K562 (cell line): Measurements from ENCODE around the gene CBFA2T3. TPM values are rescaled to one million over a fixed set of nuclear protein-coding genes. Genes with fewer than 3 reads are reported as not detected.

Source experiments
- ATAC-seq: fragments of 200-7000 bp; cut with Tn5 transposase; 3 replicates; pipeline ENCODE4 v1.9.1; 2020; ENCODE audit warnings: moderate library complexity
- BruUV-seq: library from RNA; stranded (reverse); fragments of 400-500 nt; replicated peaks from 2 replicates; lab custom pipeline; 2021; lab: Mats Ljungman, UMichigan
- CTCF ChIA-PET: fragments of 300-600 bp; formaldehyde crosslinking; extraction: SDS; loops from one replicate; lab custom pipeline; 2021; ENCODE audit warnings: low intra/inter-chr PET ratio; lab: Yijun Ruan, JAX
- POLR2A ChIA-PET: fragments of 300-600, 350-650 bp; sonication (Branson Sonifier 250); formaldehyde crosslinking; extraction: SDS; loops from one replicate; lab custom pipeline; 2021; ENCODE audit warnings: antibody characterized with exemption, inconsistent platforms; lab: Yijun Ruan, JAX
- DNase-seq, 4 experiments: peaks; one replicate each; pipeline versions ENCODE4 v3.0.0 to v3.0.0-alpha.2; 2011 to 2018; ENCODE audit warnings: low spot score in 3 of 4, mixed read lengths in 3 of 4; ENCODE audit errors: extremely low read depth in 1 of 4
- FAIRE-seq: peaks from 2 replicates; lab custom pipeline; 2011; peaks lifted over from hg19 to GRCh38; lab: Jason Lieb, UNC
- H2AFZ ChIP-seq: 2 replicates; pipeline ENCODE4 v1.6.0; 2011; ENCODE audit warnings: low read depth, low read length, control low read depth, inconsistent platforms
- H3K27ac ChIP-seq: fragments of 200-600 bp; 3 replicates; pipeline ENCODE4 v1.8.0; 2011; ENCODE audit warnings: low read depth, mild to moderate bottlenecking, control low read depth, inconsistent platforms, low read length, moderate library complexity, mixed read lengths; ENCODE audit errors: extremely low read depth
- H3K27me3 ChIP-seq, 2 experiments: fragments of 300-600 bp in 1 of 2; 2 replicates in 1 of 2; 3 replicates in 1 of 2; pipeline versions ENCODE4 v1.6.0 to v1.8.0; 2011; ENCODE audit warnings: inconsistent platforms in 2 of 2, low read length in 2 of 2, mild to moderate bottlenecking in 1 of 2, mixed read lengths in 1 of 2, moderate library complexity in 1 of 2; ENCODE audit not compliant: control insufficient read depth in 2 of 2, insufficient read depth in 2 of 2
- H3K36me3 ChIP-seq: fragments of 300-600 bp; 3 replicates; pipeline ENCODE4 v1.8.0; 2011; ENCODE audit warnings: mild to moderate bottlenecking, low read length, inconsistent platforms; ENCODE audit not compliant: control insufficient read depth, insufficient read depth
- H3K4me1 ChIP-seq, 2 experiments: fragments of 200-600 bp in 1 of 2; replicated peaks in 1 of 2; 2 replicates in 1 of 2; 3 replicates in 1 of 2; pipeline versions ENCODE4 v1.5.1 to v1.8.0; 2011; ENCODE audit warnings: inconsistent platforms in 2 of 2, low read length in 2 of 2, mild to moderate bottlenecking in 1 of 2, mixed read lengths in 1 of 2, moderate library complexity in 1 of 2; ENCODE audit not compliant: control insufficient read depth in 2 of 2, insufficient read depth in 2 of 2
- H3K4me2 ChIP-seq: 2 replicates; pipeline ENCODE4 v1.6.1; 2011; ENCODE audit warnings: low read length, control low read depth, inconsistent platforms, mixed read lengths; ENCODE audit not compliant: insufficient read depth
- H3K4me3 ChIP-seq: fragments of 200-600 bp; sonication (generic), shearing (Covaris generic); 2 replicates; pipeline ENCODE4 v1.5.1; 2016; ENCODE audit warnings: control low read depth, inconsistent platforms
- H3K79me2 ChIP-seq: fragments of 200-600 bp; 3 replicates; pipeline ENCODE4 v1.8.0; 2011; ENCODE audit warnings: low read length, inconsistent platforms; ENCODE audit not compliant: control insufficient read depth, insufficient read depth
- H3K9ac ChIP-seq, 2 experiments: 2 replicates each; pipeline versions ENCODE4 v1.6.0 to v1.6.1; 2011; ENCODE audit warnings: low read depth in 2 of 2, low read length in 2 of 2, control low read depth in 1 of 2, inconsistent platforms in 1 of 2, mild to moderate bottlenecking in 1 of 2, mixed read lengths in 1 of 2; ENCODE audit not compliant: insufficient read depth in 1 of 2
- H3K9me1 ChIP-seq: one replicate; pipeline ENCODE4 v1.6.0; 2011; ENCODE audit warnings: inconsistent platforms, mild to moderate bottlenecking, low read length, moderate library complexity; ENCODE audit not compliant: control insufficient read depth, insufficient read depth
- H3K9me3 ChIP-seq: replicated peaks from 2 replicates; pipeline ENCODE4 v1.5.1; 2011; ENCODE audit warnings: low read depth, low read length, inconsistent platforms; ENCODE audit not compliant: control insufficient read depth, insufficient read depth
- H4K20me1 ChIP-seq: replicated peaks from 2 replicates; pipeline ENCODE4 v1.6.1; 2011; ENCODE audit warnings: low read length, inconsistent platforms, mixed read lengths; ENCODE audit not compliant: control insufficient read depth, insufficient read depth
- CBFA2T3 ChIP-seq: fragments of 450-650 bp; IDR thresholded peaks from 2 replicates; pipeline ENCODE4 v1.6.1; 2017
- CREB1 ChIP-seq, 2 experiments: sonication (generic) in 1 of 2; formaldehyde crosslinking in 1 of 2; IDR thresholded peaks; 2 replicates each; pipeline versions ENCODE4 v1.6.1 to v1.8.0; 2012 to 2022; ENCODE audit warnings: inconsistent platforms in 1 of 2, mild to moderate bottlenecking in 1 of 2, missing genetic modification reagents in 1 of 2, moderate library complexity in 1 of 2
- ERF ChIP-seq: fragments of 450-650 bp; formaldehyde crosslinking; IDR thresholded peaks from 2 replicates; pipeline ENCODE4 v1.4.0; 2020; ENCODE audit warnings: mild to moderate bottlenecking, mixed read lengths
- HNRNPL ChIP-seq: fragments of 200-400 bp; formaldehyde crosslinking; IDR thresholded peaks from 2 replicates; pipeline ENCODE4 v1.6.1; 2017; ENCODE audit warnings: low read depth, mild to moderate bottlenecking, low read length
- PHF20 ChIP-seq: fragments of 450-650 bp; IDR thresholded peaks from 2 replicates; pipeline ENCODE4 v1.6.1; 2018; ENCODE audit not compliant: partially characterized antibody
- POLR2AphosphoS2 ChIP-seq: IDR thresholded peaks from 2 replicates; pipeline ENCODE4 v1.6.1; 2012; ENCODE audit warnings: low read length, improper control_type of control experiment
- POLR2G ChIP-seq: fragments of 200-400 bp; formaldehyde crosslinking; IDR thresholded peaks from 2 replicates; pipeline ENCODE4 v1.6.1; 2017; ENCODE audit warnings: low read depth, mild to moderate bottlenecking, antibody characterized with exemption, low read length, moderate library complexity
- PTTG1 ChIP-seq: fragments of 450-650 bp; IDR thresholded peaks from 2 replicates; pipeline ENCODE4 v1.6.1; 2016; ENCODE audit warnings: low read depth, mild to moderate bottlenecking, missing genetic modification characterization, missing compliant biosample characterization
- SUPT5H ChIP-seq: fragments of 450-650 bp; IDR thresholded peaks from 2 replicates; pipeline ENCODE4 v1.6.1; 2016
- TBP ChIP-seq: optimal IDR thresholded peaks from 2 replicates; pipeline ENCODE3; 2011; ENCODE audit warnings: low read depth, low read length, improper control_type of control experiment
- ZNF174 ChIP-seq: fragments of 250-450 bp; sonication (Bioruptor Pico); IDR thresholded peaks from 2 replicates; pipeline ENCODE4 v1.4.0; 2020; ENCODE audit warnings: mild to moderate bottlenecking
- ZNF175 ChIP-seq: fragments of 200-800 bp; sonication (Bioruptor generic); IDR thresholded peaks from 2 replicates; pipeline ENCODE4 v1.6.1; 2016; ENCODE audit warnings: low read depth, mild to moderate bottlenecking, missing genetic modification characterization, missing compliant biosample characterization
- ZNF408 ChIP-seq: fragments of 250-450 bp; sonication (Bioruptor Pico); IDR thresholded peaks from 2 replicates; pipeline ENCODE4 v1.4.0; 2020; ENCODE audit warnings: low read depth, mild to moderate bottlenecking, moderate library complexity
- ZNF644 ChIP-seq: fragments of 200-800 bp; sonication (Bioruptor generic); IDR thresholded peaks from 2 replicates; pipeline ENCODE4 v1.6.1; 2016; ENCODE audit warnings: low read depth, missing genetic modification characterization, missing compliant biosample characterization
- ZSCAN32 ChIP-seq: fragments of 450-650 bp; formaldehyde crosslinking; IDR thresholded peaks from 2 replicates; pipeline ENCODE4 v1.4.0; 2020; ENCODE audit warnings: mild to moderate bottlenecking, moderate library complexity
- ZZZ3 ChIP-seq: fragments of 450-650 bp; IDR thresholded peaks from 2 replicates; pipeline ENCODE4 v1.6.1; 2016; ENCODE audit warnings: antibody characterized with exemption, mild to moderate bottlenecking, moderate library complexity
- WGBS: fragments of 100-300 bp; shearing (Covaris generic); methylation state at CpG from one replicate; pipeline ENCODE4 v1.1.6; 2016; ENCODE audit warnings: low coverage, mixed read lengths; ENCODE audit not compliant: insufficient coverage; ENCODE audit errors: missing lambda C conversion rate; 5-methylcytosine and 5-hydroxymethylcytosine counted together
- in situ Hi-C: fragments of 300-500 bp; cut with MboI; formaldehyde crosslinking; loops from 4 replicates; pipeline ENCODE4 v1.15.0; 2018; ENCODE audit warnings: inconsistent platforms, mixed read lengths
- intact Hi-C: fragments of 100-400 bp; cut with micrococcal nuclease; formaldehyde crosslinking; loops from 2 replicates; pipeline ENCODE4 v1.14.2; 2022
- polyA plus RNA-seq, 8 experiments: library from polyadenylated mRNA; depleted of rRNA in 4 of 8; stranded (reverse) in 5 of 8; unstranded in 3 of 8; fragments of >200 nt; fragmentation: Nextera tagmentation in 2 of 8; fragmentation: Illumina TruSeq in 1 of 8; extraction: Ambion mirVana in 2 of 8; extraction: Trizol in 1 of 8; gene quantifications; 2 replicates each; pipeline versions ENCODE4 v1.2.1 to v1.2.3, GENCODE V29; 2011 to 2014; ENCODE audit warnings: inconsistent platforms in 1 of 8, missing spikeins in 1 of 8
- total RNA-seq, 7 experiments: library from RNA; depleted of rRNA in 6 of 7; stranded (reverse); fragments of >200 nt in 6 of 7; fragmentation: Illumina TruSeq in 2 of 7; extraction: Trizol in 2 of 7; gene quantifications; 2 replicates each; pipeline versions ENCODE4 v1.2.1 to v1.2.3, GENCODE V29; 2011 to 2021; ENCODE audit warnings: low replicate concordance in 1 of 7
- TF ChIP-seq, protein P1 (sequence below): fragments of 250-450 bp; sonication (Bioruptor Pico); IDR thresholded peaks from 2 replicates; pipeline ENCODE4 v1.9.0; 2021; ENCODE audit warnings: mild to moderate bottlenecking, inconsistent platforms
- TF ChIP-seq, protein P2 (sequence below): fragments of 250-450 bp; sonication (Bioruptor Pico); IDR thresholded peaks from 2 replicates; pipeline ENCODE4 v1.8.0; 2022; ENCODE audit warnings: moderate library complexity, mild to moderate bottlenecking, inconsistent platforms
- TF ChIP-seq, protein P3 (sequence below): sonication (generic); formaldehyde crosslinking; IDR thresholded peaks from 2 replicates; pipeline ENCODE4 v1.5.0; 2020; ENCODE audit warnings: missing genetic modification reagents

CBFA2T3 gene
- total and polyA plus RNA-seq, 9 of the 15 experiments (the other 6 are each of a cell fraction or from before 2014, with no cell fraction given) = 2.3 to 145 (median 6.7) TPM

DNA sequence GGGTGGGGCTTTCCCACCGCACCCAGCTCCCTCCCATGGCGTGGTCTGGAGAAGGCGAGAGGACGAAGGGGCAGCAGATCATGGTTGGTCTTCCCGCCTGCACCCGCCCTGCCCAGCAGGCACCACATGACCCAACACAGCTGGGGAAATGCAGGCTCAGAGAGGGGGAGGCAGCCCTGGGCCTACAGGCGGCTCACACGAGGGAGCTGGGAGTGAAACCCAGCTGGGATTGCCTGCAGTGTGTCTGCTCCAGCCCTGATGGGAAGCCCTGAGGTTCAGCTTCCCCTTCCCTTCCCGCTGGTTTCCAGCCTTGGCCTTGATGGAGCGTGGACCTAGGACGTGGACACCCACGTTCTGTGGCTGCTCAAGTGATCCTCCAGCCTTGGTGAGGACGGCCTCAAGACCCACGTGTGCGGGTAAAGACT, 90.6 kb downstream of the CBFA2T3 start:
- ChIA-PET POLR2A (interaction anchor here (0.6 to 1.2 kb wide), 2 partner anchors 17 to 275 kb away, joined by 3 read pairs; no protein-coding TSS in a partner anchor), CTCF (no interaction called here)
- no TSS peak for BruUV-seq
- H3K4me1 ChIP-seq = peaks cover 0 to 76% of the 10 kb centered on the region in 2 experiments; a peak in 3 of 5 replicates
- H3K79me2 ChIP-seq = peaks cover 23% of the 10 kb centered on the region
- H3K9me1 ChIP-seq = no peaks in the 10 kb centered on the region
- WGBS = 94% methylated on average over 9 of the region's 15 CpGs
- H3K9ac ChIP-seq = no peak overlapping the region; a peak in 1 of 4 replicates
- DNase-seq (no peak), FAIRE-seq (no peak), ATAC-seq (no peak)
- H3K4me2 ChIP-seq = no peak overlapping the region
- no peaks in the 10 kb centered on the region for H3K27me3 ChIP-seq
- in situ Hi-C loops = no loop called here
- H3K4me3 ChIP-seq = no peak overlapping the region
- H3K9me3 ChIP-seq = peaks cover 22% of the 10 kb centered on the region
- peaks cover 95% of the 10 kb centered on the region for H3K36me3 ChIP-seq
- no peaks in the 10 kb centered on the region for H4K20me1 ChIP-seq
- H3K27ac ChIP-seq = no peak overlapping the region
- intact Hi-C loops = no loop called here
- no peak overlapping the region for H2AFZ ChIP-seq
- TF ChIP-seq, protein P1, sequence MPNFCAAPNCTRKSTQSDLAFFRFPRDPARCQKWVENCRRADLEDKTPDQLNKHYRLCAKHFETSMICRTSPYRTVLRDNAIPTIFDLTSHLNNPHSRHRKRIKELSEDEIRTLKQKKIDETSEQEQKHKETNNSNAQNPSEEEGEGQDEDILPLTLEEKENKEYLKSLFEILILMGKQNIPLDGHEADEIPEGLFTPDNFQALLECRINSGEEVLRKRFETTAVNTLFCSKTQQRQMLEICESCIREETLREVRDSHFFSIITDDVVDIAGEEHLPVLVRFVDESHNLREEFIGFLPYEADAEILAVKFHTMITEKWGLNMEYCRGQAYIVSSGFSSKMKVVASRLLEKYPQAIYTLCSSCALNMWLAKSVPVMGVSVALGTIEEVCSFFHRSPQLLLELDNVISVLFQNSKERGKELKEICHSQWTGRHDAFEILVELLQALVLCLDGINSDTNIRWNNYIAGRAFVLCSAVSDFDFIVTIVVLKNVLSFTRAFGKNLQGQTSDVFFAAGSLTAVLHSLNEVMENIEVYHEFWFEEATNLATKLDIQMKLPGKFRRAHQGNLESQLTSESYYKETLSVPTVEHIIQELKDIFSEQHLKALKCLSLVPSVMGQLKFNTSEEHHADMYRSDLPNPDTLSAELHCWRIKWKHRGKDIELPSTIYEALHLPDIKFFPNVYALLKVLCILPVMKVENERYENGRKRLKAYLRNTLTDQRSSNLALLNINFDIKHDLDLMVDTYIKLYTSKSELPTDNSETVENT (CRISPR knock-in tag) = no peak
- TF ChIP-seq ZZZ3 (no peak), HNRNPL (no peak), PTTG1 (tag) (no peak), POLR2G (peak; percentile 62; the same call in 1 of the 2 replicates), ZNF644 (no peak), ZNF175 (CRISPR knock-in tag) (no peak), ZNF174 (CRISPR knock-in tag) (no peak), TBP (no peak), ERF (CRISPR knock-in tag) (no peak), SUPT5H (0 out of 2 replicates have a peak, but pooled peaks have one; percentile 32), CREB1 (IDR thresholded peaks at IDR 0.05) (no peak), CREB1 (CRISPR knock-in tag; IDR thresholded peaks at IDR 0.05) (no peak), CBFA2T3 (no peak), PHF20 (no peak), ZNF408 (CRISPR knock-in tag) (no peak), ZSCAN32 (no peak), POLR2AphosphoS2 (peak; percentile 65; the same call in 1 of the 2 replicates)
- TF ChIP-seq, protein P2, sequence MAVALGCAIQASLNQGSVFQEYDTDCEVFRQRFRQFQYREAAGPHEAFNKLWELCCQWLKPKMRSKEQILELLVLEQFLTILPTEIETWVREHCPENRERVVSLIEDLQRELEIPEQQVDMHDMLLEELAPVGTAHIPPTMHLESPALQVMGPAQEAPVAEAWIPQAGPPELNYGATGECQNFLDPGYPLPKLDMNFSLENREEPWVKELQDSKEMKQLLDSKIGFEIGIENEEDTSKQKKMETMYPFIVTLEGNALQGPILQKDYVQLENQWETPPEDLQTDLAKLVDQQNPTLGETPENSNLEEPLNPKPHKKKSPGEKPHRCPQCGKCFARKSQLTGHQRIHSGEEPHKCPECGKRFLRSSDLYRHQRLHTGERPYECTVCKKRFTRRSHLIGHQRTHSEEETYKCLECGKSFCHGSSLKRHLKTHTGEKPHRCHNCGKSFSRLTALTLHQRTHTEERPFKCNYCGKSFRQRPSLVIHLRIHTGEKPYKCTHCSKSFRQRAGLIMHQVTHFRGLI (CRISPR knock-in tag) = no peak
- TF ChIP-seq, protein P3, sequence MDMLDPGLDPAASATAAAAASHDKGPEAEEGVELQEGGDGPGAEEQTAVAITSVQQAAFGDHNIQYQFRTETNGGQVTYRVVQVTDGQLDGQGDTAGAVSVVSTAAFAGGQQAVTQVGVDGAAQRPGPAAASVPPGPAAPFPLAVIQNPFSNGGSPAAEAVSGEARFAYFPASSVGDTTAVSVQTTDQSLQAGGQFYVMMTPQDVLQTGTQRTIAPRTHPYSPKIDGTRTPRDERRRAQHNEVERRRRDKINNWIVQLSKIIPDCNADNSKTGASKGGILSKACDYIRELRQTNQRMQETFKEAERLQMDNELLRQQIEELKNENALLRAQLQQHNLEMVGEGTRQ (CRISPR knock-in tag) = no peak
